Raji (cell line): ENCODE measurements around the gene HSP90AA1.

Experiments used
- POLR2A ChIP-seq: IDR thresholded peaks from 2 replicates; pipeline ENCODE4 v1.6.1; 2011; ENCODE audit warnings: low read depth, low read length, control low read depth; ENCODE audit not compliant: insufficient read depth

Gene HSP90AA1

GRCh38 chr14:102052522-102052921 is 34.3 kb downstream of the HSP90AA1 start:
- no peak for TF ChIP-seq POLR2A

- no peak for TF ChIP-seq POLR2A
Observed at GRCh38 chr14:102050625-102051024, 36.2 kb downstream of the HSP90AA1 start.

- no peak for TF ChIP-seq POLR2A
Observed at GRCh38 chr14:102050026-102050405, 36.8 kb downstream of the HSP90AA1 start.

DNA sequence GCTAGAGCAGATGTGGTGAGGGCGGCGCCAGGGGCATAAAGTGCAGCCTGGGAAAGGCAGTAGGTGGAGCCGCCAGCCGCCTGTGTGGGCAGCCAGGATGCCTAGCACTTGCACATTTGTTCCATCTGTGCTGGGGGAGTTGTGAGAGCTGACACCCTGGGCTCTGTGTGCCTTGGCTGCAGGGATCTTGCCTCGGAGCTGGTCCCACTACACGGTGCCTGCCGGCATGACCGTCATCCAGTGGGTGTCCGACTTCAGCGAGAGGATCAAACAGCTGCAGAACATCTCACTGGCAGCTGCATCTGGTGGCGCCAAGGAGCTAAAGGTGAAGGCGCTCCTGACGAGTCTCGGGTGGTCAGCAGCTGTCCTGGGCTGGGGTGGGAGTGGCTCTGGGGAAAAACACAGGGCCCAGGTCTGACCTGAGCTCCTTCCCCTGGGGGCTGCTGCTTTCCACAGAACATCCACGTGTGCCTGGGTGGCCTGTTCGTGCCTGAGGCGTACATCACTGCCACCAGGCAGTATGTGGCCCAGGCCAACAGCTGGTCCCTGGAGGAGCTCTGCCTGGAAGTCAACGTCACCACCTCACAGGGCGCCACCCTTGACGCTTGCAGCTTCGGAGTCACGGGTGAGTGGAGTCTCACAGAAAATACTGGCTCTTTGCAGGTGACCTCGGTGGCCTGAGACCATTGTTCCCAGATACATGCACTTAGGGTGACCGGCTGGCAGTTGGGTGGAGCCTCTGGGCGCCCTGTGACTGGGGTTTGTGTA is 37.4 kb downstream of the HSP90AA1 start:
- TF ChIP-seq POLR2A: no peak

DNA sequence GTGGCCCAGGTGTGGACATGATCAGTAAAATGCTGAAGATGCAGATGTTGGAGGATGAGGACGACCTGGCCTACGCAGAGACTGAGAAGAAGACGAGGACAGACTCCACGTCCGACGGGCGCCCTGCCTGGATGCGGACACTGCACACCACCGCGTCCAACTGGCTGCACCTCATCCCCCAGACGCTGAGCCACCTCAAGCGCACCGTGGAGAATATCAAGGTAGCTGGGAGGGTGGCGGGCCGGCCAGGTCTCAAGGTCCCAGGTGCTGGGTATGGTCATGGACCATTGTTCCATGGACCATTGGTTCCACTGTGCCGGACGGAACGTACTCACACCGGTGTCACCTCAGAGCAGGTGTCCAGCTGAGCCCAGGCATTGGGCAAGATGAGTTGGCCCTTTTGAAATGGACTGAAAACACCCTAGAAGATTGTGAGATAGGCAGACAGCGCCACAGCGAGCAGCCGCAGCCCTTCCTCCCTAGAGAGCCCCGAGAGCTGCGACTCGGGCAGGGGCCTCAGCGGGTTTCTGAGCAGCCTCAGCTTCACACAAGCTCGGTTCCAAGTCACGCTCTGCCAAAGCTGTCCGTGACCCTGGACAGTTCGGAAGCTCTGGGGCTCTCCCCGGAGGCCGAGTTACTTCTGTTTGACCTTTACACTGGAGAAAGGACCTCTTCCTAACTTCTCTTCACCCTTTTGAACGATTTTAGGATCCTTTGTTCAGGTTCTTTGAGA is 38.9 kb downstream of the HSP90AA1 start:
- TF ChIP-seq POLR2A: no peak

DNA sequence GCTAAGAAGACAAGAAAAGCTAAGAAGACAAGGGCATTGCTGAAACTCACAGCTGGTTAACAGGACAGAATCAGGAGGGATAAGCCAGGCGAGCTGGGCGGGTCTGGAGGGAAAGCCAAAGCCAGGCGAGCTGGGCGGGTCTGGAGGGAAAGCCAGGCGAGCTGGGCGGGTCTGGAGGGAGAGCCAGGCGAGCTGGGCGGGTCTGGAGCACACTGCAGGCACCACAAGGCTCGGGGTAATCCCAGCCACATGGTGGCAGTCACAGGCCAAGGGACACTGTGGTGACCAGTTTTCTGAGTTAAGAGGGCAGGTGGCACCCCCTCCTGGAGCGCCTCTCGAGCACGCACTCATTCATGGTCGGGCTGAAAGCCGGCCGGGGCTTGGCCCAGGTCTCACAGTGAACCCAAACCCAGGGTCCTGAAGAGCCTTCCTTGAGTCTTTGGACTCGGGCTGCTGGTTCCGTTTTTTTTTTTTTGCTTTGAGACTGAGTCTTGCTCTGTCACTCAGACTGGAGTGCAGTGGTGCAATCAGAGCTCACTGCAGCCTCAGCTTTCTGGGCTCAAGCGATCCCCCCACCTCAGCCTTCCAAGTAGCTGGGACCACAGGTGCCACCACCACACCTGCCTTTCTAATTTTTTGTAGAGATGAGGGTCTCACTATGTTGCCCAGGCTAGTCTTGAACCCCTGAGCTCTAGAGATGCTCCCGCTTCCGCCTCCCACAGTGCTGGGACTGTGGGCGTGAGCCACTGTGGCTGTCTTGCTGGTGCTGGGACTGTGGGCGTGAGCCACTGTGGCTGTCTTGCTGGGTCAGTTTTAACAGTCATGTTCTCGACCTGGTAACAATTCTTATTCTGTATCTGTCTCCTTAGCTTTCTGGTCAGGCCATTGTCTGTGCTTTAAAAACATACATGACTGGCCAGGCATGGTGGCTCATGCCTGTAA is 40.2 kb downstream of the HSP90AA1 start:
- no peak for TF ChIP-seq POLR2A

DNA sequence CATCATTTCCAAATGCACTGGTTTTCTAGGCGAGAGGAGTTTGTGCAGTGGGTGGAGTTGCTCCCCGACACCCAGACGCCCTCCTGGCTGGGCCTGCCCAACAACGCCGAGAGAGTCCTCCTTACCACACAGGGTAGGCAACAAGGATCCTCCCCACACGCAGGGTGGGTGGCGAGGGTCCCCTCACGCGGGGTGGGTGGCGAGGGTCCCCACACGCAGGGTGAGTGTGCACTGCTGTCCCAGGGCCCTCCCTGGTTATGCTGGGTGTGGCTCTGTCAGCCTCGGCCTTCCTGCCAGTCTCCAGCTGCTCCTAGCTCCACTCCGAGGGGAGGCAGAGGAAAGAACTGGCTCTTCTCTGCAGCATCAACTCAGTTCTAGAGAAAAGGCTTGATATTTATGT is 42.3 kb downstream of the HSP90AA1 start:
- TF ChIP-seq POLR2A: no peak

DNA sequence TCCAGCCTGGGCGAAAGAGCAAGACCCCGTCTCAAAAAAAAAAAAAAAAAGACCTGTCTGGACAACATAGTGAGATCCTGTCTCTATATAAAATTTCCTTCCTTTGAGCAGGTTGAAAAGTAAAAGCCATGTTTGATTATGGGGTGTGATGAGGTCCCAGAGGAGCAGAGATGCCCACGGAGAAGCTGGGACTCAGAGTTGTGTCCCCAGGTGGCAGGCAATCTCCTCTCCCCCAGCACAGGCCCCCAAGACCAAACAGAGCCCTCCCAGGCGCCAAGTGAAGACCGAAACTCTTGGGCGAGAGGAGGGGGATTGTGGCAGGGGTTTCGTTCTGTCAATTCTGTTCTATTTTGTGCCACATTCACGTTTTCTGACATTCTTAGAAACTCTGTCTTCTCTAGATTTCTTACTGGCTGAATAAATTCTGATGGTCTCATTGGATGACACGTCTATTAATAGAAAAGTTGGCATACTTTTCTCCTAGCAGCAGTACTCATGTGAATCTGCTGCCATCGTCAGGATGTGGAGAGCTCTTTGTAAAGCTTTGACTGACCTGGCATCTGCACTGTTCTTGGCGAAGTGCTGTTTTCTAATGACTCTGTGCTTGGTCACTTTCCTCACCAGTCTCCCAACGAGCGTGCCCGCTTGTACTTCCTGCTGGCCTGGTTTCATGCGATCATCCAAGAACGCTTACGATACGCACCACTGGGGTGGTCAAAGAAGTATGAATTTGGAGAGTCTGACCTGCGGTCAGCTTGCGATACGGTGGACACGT is 43.4 kb downstream of the HSP90AA1 start:
- no peak for TF ChIP-seq POLR2A

DNA sequence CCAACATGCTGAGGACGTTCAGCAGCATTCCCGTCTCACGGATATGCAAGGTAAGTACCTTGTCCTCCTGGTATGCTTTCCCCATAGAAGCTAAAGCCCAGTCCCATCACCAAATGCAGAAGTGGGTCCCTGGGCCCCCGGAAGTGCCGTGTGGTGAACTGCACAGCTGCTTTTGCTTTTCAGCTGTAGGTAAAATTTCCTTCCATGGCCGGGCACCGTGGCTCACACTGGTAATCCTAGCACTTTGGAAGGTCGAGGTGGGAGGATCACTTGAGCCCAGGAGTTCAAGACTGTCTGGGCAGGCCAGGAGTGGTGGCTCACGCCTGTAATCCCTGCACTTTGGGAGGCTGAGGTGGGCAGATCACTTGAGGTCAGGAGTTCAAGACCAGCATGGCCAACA is 44.1 kb downstream of the HSP90AA1 start:
- TF ChIP-seq POLR2A: no peak

GRCh38 chr14:102040153-102040552 is 46.7 kb downstream of the HSP90AA1 start:
- no peak for TF ChIP-seq POLR2A

- TF ChIP-seq POLR2A: no peak
Observed at GRCh38 chr14:102039157-102039556, 47.7 kb downstream of the HSP90AA1 start.

- no peak for TF ChIP-seq POLR2A
Observed at GRCh38 chr14:102037686-102038085, 49.2 kb downstream of the HSP90AA1 start.

DNA sequence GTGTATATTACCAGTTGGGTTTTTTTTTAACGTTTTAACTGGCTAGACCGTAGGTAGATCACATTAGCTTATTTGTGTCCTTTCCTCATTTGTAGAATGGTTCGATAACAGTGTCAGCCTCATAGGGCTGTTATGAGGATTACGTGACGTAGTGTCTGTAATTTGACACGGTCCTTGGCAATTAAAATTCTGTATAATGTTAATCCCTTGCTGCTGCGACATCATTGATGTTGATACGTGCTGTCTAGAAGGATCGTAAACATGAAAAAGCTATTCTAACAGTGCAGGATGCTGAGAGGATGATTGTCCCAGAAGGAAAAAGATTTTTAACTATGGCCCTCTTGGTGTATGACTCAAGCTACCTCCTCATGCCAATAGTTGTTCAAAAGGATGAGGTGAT is 50.9 kb downstream of the HSP90AA1 start:
- no peak for TF ChIP-seq POLR2A

GRCh38 chr14:102034301-102034700 is 52.5 kb downstream of the HSP90AA1 start:
- no peak for TF ChIP-seq POLR2A

- no peak for TF ChIP-seq POLR2A
Observed at GRCh38 chr14:102033241-102033640, 53.6 kb downstream of the HSP90AA1 start.
